Stimulated activated CD8-positive, alpha-beta memory T cell treated with anti-CD3 and anti-CD28 coated beads, Interleukin-4, amount 100 ng/mL, for 4 hours (primary cell): ENCODE results near the gene FAM227B.

Experiments
- DNase-seq, 2 donors: peaks; one replicate each; pipeline ENCODE4 v3.0.0-alpha.2; 2020; ENCODE audit warnings: low read depth in 2 of 2, low spot score in 1 of 2

The FAM227B gene

DNA sequence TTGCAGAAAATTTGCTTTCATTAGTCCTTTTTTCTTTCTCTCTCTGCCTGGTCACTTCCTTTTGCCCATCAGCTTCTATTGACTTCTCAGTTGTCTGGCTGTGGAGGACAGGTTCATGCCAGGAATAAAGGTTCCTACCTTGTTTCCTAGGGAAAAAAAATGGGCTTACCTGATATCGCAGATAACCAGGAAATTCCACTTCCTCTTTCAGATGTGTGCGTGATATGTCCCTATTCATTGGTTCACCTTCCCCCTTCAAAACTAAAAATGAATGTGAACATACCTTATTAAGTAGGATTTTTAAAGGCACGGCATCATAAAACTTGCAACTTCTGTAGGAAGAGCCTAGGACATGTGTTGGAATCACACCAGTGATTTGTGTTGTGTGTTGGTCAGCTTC lies 317.6 kb downstream of the FAM227B start:
- no peak for DNase-seq

DNA sequence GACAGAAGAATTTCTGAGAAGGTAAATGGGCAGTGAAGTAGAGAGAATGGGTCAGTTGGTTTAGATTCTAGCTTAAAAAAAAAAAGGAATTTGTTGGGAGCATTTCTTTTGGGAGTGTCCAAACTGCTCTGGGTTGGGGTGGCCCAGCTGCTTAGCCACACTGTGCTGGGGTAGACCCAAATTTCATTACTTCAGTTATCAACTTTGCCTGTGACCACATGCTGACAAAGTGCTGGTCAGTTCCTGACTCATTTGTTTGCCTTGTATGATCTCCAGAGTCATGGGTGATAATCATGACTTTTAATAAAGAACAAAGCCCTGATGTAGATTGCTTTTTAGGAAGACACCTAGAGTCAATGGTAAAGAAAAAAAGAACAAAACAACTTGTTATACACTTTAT lies 319.1 kb downstream of the FAM227B start:
- DNase-seq, result no peak

DNA sequence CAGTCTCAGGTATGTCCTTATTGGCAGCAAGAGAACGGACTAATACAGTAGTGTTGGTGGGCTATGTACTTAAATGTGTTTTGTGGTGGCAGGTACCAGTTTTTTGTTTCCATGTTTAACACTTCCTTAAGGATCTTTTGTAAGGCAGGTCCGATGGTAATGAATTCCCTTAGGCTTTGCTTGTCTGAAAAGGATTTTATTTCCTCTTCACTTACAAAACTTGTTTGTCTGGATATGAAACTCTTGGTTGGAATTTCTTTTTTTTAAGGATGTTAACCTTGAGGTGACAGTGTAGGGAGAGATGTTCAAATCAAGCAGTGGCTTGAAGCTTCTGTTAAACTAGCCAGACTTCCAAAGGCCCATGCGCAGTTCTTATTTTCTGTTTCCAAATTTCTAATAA lies 319.8 kb downstream of the FAM227B start:
- DNase-seq, result no peak

- DNase-seq, result no peak
These were observed 323.0 kb downstream of the FAM227B start for GRCh38 chr15:49297584-49297983.

DNA sequence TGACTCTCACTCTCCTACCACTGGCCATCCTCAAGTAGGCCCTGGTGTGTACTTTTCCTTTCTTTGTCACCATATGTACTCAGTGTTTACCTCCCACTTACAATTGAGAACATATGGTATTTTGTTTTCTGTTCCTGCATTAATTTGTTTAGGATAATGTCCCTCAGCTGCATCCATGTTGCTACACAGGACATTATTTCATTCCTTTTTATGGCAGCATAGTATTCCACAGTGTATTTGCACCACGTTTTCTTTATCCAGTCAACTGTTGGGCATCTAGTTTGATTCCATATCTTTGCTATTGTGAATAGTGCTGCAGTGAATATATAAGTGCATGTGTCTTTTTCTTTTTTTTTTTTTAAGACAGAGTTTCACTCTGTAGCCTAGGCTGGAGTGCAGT lies 324.4 kb downstream of the FAM227B start:
- DNase-seq, result no peak

DNA sequence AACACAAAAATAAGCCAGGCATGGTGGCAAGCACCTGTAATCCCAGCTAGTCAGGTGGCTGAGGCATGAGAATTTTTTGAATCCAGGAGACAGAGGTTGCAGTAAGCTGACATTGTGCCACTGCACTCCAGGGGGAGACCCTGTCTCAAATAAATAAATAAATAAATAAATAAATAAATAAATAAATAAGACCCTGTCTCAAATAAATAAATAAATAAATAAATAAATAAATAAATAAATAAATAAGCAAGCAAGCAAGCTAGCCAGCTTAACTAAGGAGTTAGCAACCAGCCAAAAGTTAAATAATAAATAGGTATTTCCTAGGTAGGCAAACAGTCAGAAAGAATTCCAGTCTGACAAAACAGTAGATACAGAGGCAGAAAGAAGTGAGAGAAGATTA lies 326.7 kb downstream of the FAM227B start:
- DNase-seq, result no peak

GRCh38 chr15:49290191-49290590 lies 330.4 kb downstream of the FAM227B start:
- DNase-seq, result no peak

GRCh38 chr15:49288391-49288790 lies 332.2 kb downstream of the FAM227B start:
- DNase-seq, result no peak

DNA sequence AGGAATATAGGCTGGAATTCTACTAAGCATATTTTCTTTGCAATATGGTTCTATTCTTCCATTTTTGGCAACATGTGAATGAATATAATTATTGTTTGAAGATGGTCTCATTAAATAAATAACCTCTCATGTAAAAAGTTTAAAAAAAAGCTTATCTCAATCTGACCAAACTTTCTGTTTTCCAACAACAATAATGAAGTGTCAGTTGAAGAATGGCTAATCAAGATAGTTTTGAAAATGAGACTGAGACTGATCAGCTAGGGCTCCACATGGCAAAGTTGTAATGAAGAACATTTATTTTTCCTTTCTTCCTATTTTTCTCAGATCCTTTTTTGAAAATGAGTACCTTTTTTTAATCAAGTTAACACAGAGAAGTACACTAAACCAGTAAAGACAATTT lies 333.1 kb downstream of the FAM227B start:
- no peak for DNase-seq

DNA sequence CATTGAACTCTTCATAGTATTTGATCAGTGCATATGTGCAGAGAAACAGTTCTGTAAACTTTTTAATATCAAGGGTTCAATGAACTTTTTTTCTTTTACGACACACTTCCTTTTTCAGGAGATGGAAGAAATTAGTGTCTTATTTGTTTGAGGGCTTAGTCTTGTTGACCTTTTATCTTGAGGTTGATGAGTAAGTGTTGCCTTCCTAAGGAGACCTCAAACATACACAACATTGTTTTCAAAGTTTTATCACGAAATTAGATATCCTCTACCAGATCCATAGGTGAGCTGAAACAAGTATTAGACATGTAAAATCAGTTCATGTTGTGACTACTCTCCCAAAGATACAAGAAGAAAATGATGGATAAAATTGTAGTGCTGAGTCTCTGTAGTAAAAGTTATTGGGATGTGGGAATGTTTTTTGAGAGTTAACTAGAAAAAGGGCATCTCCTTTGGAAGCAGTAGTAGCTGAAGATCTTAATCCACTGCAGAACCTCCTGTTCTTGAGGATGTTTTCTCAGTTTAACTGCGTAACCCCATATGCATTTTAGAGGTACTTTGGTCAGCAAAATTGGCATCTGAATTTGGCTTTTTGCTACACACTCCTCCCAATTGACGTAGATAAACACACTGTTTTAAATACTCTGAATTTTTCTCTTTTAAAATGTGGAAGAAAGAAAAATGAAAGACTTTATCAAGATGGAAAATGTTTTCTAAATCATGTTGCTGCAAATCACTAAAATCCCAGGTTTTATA lies 333.8 kb downstream of the FAM227B start:
- no peak for DNase-seq

GRCh38 chr15:49282366-49282765 lies 338.3 kb downstream of the FAM227B start:
- no peak for DNase-seq

DNA sequence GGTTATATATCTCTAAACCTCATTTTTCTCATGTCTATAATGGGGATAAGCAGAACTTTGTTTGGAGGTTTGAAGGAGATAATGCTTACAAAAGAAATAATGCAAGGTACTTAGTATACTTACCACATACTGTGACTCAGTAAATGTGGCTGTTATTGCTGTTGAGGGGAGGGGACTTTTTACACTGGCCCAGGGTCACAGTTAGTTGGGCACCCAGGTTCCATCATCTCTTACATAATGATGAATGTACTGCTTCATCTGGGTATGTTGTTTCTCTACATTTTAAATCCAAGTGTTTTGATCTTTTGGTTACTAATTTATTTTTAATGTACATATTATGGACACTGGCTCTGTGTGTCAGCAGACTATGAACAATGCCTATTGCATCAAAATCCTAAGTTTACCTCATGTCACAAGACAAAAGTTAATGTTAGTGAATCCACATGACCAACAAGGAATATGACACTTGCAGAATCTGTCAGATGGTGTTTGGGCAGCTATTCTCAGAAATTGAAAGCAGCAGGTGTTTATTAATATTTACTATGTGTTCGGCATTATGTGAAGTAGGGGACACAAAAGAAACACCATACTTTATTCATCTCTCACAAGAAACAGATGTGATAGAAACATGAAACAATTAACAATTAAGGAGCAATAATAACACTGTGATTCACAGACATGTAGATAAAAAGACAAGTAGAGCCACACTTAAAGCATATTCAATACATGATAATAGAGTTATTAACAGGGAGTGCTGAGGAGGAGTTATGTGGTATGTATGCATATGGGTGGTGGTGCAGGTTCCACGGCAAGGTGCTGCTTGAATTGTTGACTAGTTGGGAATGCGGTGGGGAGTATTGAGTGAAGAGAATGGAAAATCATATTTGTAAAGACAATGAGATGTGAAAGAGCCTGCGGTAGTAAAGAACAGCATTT lies 340.8 kb downstream of the FAM227B start:
- DNase-seq, result no peak

DNA sequence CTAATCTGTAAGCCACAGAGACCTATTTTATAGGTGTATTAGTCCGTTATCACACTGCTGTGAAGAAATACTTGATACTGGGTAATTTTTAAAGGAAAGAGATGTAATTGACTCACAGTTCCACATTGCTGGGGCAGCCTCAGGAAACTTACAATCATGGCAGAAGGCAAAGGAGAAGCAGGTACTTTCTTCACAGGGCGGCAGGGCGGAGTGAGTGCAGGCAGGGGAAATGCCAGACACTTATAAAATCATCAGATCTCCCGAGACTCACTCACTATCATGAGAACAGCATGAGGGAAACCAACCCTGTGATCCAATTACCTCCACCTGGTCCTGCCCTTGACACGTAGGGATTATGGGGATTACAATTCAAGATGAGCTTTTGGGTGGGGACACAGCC lies 341.9 kb downstream of the FAM227B start:
- DNase-seq, result no peak
